GM15510 (cell line): ENCODE results near the gene NCK2.

Source experiments
- POLR2A ChIP-seq: IDR thresholded peaks from 3 replicates; pipeline ENCODE4 v1.6.1; 2011; ENCODE audit warnings: borderline replicate concordance; ENCODE audit not compliant: insufficient read length; ENCODE audit errors: extremely low read depth

NCK2 gene

GRCh38 chr2:105747254-105747894 lies 2.7 kb downstream of the NCK2 start:
- TF ChIP-seq POLR2A: no peak

DNA sequence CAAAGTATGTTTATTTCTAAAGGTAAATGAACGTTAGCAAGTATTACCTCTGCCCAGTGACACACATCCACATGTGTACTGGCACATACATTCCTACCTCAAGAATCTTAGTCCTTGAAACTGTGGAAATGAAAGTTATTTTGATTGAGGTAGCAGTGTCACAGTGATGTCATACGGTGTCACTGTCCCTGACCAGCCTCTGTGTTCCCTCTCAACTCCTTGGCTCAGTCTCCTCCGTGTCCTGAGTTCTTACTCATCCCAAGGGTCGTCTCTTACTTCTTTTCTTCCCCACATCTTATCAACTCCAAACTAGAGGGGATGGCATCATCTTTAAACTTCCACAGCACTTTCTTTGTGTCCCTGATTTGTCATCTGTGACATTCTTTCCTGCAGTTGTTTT lies 3.3 kb downstream of the NCK2 start:
- no peak for TF ChIP-seq POLR2A

- TF ChIP-seq POLR2A: no peak
Measured at GRCh38 chr2:105748566-105748965, 3.9 kb downstream of the NCK2 start.

- TF ChIP-seq POLR2A: no peak
Measured at GRCh38 chr2:105749583-105750400, 5.1 kb downstream of the NCK2 start.

GRCh38 chr2:105750735-105751134 lies 6.0 kb downstream of the NCK2 start:
- TF ChIP-seq POLR2A: no peak

- no peak for TF ChIP-seq POLR2A
Measured at GRCh38 chr2:105751272-105751671, 6.6 kb downstream of the NCK2 start.

GRCh38 chr2:105752691-105753358 lies 8.1 kb downstream of the NCK2 start:
- TF ChIP-seq POLR2A: no peak

GRCh38 chr2:105753380-105753779 lies 8.7 kb downstream of the NCK2 start:
- TF ChIP-seq POLR2A: no peak

DNA sequence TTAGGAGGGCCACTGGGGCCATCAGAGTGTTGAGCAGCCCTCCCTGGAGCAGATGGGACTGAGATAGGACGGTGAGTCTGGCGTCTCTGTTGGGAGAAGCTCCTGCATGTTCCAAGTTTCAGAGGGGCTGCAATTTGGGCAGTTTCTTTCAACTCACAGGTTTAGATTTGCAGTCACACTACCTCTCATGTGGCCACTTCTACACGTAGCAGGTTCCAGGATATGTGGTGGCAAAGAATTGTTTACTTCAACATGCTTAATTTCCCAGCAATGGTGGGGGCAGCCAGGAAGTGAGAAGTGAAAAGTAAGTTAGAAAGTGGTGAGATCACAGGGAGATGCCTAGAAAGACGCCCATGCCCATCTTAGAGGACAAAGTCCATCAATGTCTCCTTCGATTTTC lies 9.3 kb downstream of the NCK2 start:
- TF ChIP-seq POLR2A: no peak

- no peak for TF ChIP-seq POLR2A
Measured at GRCh38 chr2:105754994-105755393, 10.3 kb downstream of the NCK2 start.

DNA sequence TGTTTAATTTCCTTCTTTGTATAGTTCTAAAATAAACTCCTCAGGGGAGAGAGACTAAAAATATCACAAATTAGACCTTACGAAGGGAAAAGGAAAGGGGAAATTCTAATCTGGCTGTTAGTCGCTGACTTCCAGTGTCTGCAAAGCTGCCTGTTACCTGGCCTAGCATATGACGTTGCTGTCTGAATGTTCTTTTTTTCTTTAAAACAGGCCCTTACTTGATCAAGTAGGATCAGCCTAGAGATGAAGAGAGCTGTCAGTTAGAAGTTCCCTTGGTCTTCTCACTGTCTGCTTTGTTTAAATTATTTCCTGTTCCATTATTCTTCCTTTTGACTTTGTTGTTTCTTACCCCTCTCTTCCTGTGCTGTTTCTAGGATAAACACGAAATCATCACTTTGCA lies 11.2 kb downstream of the NCK2 start:
- no peak for TF ChIP-seq POLR2A

- TF ChIP-seq POLR2A: no peak
Measured at GRCh38 chr2:105756435-105756834, 11.7 kb downstream of the NCK2 start.

DNA sequence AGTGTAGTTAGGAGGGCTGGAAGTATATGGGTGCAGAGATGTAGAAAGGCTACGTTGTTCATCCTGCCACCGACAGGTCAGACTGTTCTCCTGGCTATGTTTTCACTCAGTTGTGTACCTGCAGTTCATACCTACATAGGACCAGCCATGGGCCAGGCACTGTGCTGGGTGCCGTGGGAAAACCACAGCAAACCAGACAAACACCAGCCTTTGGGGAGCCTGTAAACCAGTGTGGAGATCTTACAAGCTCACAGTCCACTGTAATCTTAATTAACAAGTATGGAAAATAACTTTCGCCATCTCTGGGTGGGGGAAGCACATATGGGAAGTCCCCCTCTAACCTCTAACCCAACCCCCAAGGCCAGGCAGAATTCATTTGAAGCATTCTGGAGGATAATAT lies 12.7 kb downstream of the NCK2 start:
- TF ChIP-seq POLR2A: no peak

GRCh38 chr2:105760191-105760590 lies 15.5 kb downstream of the NCK2 start:
- no peak for TF ChIP-seq POLR2A

GRCh38 chr2:105760639-105761337 lies 16.1 kb downstream of the NCK2 start:
- no peak for TF ChIP-seq POLR2A
